DMS153 treated with DMSO at 0.1 percent for 48 hours (cell line): ENCODE measurements around the gene KIF26A.

Experiments used
- DNase-seq: peaks from one replicate; lab custom pipeline; 2025; ENCODE audit not compliant: unreplicated experiment; lab: John Stamatoyannopoulos, UW

KIF26A gene

GRCh38 chr14:104112609-104113571 lies 25.5 kb upstream of the KIF26A start:
- no peak for DNase-seq

GRCh38 chr14:104113631-104114420 lies 24.6 kb upstream of the KIF26A start:
- no peak for DNase-seq

GRCh38 chr14:104114421-104115130 lies 23.8 kb upstream of the KIF26A start:
- no peak for DNase-seq

DNA sequence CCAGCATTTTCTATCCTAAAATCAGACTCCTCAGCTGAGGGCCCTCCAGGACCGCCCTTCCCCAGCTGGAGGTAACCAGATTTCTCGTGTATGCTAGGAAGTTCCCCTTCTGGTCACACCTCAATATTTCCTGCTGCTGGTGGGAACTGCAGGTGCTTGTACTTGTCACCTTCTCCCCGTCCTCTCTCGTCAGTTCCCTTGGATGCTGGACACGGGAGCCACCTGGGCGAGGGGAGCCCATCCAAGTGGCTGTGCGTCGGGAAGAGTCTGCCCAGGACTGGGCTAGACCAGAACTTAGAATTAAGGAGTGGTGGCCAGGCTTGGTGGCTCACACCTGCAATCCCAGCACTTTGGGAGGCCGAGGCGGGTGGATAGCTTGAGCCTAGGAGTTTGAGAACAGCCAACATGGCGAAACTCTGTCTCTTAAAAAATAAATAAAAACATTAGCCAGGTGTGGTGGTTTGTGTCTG lies 23.2 kb upstream of the KIF26A start:
- no peak for DNase-seq

- DNase-seq: no peak
Measured at GRCh38 chr14:104115691-104116287, 22.6 kb upstream of the KIF26A start.

GRCh38 chr14:104116288-104116755 lies 22.1 kb upstream of the KIF26A start:
- DNase-seq: no peak

DNA sequence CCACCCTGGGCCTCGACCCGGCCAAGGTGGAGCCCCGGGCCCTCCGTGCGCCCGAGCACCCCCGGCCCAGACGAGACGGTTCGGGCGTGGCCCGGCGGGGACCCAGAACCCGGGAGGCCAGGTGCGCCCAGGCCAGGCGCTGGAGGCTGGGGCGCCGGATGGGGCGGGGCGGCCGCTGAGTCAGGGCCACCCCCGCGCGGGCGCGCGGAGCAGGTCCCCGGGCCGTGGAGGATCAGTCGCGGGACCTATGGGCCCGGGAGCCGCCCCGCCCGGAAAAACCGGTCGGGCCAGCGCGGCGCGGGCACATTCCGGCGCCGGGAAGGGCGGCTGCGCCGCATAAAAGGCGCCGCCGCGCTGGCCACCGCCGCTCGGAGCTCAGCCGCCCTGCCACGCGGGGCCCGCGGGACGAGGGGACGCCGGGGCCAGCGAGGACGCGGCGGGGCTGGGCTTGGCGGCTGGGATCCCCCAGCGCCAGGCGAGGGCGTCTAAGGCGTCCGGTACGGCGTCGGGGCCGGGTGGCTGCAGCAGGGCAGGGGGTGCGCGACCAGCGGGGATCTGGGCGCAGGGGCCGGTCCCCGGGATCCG lies 21.5 kb upstream of the KIF26A start:
- DNase-seq: no peak

DNA sequence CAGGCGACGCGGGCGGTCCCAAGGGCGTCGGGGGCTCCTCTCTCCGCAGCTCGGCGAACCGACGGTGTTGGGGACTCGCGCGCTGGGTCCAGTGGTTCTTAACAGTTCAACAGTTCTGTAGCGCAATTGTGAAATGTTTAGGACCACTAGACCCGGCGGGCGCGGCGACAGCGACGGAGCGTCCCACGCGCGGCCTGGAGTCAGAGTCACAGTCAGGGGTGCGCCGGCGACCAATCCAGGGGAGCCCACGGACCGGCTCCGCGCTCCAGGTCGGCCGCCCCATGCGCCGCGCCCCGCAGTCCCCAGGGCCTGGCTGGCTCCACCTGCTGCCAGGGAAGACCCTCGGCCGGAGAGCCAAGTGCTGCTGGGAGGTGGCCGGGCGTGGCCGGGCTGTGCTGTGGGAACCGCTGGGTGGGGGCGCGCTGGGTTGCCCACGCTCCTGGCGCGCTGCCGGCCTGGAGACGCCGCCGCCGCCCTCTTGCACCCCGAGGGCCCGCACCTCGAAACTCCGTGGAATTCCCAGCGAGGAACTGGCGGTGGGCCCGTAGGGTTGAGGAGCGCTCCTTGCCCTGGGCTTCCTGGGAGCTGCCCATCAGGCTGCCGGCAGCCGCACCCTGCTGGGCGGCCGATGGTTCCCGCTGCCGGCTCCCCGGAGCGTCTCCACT lies 20.9 kb upstream of the KIF26A start:
- no peak for DNase-seq

DNA sequence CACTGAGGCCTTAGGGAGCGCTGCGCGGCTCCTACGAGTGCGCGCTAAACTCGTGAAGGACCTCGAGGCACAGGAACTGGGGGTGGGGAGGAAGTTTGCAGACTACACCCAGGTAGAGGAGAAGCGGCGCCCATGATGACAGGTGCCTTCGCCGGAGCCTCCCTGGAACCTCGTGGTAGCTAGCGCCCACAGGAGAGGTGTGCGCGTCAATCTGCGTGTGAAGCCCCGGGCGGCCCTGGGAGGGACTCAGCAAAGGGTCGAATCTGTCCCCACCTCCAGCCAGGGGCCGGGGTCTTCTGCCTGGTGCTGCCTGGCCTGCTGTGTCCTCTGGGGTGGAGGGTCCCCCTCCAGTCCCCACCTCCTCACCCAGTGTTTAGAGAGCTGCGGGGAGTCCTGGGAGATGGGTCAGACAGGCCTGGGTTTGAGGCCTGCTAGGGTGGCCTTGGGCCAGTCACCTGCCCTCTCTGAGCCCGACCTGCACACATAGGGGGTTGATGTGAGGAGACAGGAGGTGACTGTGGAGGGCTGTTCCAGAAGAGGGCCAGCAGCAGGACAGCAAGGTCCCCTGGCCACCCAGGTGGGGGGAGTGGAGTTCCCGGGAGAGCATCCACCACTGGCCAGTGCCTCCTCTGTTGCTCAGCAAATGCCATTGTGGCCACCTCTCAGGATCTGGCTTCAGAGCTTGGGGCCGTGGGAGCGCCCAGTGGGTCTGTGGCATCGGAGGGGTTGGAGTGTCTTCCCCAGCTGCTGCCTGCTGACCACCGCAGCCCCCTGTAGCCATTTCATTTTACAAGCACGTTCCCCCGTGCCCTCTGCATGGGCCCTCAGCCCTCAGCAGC lies 20.2 kb upstream of the KIF26A start:
- DNase-seq: no peak

DNA sequence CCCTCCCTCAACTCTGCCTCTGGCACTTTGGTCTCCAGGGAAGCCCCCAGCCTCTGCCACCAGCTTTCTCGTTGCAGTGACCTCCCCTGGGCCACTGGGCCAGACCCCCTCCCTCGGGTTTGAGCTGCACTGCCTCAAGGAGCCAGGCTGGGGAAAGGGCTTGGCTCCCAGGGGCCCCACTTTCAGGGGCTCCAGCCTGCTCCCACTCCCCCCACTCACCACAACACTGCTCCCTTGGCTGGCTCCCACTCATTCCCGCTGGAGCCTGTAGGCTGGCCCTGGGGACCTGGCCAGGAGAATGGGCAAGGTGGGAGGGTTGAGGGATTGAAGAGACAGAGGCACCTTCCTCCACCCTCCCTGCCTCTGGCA lies 19.3 kb upstream of the KIF26A start:
- DNase-seq: no peak

DNA sequence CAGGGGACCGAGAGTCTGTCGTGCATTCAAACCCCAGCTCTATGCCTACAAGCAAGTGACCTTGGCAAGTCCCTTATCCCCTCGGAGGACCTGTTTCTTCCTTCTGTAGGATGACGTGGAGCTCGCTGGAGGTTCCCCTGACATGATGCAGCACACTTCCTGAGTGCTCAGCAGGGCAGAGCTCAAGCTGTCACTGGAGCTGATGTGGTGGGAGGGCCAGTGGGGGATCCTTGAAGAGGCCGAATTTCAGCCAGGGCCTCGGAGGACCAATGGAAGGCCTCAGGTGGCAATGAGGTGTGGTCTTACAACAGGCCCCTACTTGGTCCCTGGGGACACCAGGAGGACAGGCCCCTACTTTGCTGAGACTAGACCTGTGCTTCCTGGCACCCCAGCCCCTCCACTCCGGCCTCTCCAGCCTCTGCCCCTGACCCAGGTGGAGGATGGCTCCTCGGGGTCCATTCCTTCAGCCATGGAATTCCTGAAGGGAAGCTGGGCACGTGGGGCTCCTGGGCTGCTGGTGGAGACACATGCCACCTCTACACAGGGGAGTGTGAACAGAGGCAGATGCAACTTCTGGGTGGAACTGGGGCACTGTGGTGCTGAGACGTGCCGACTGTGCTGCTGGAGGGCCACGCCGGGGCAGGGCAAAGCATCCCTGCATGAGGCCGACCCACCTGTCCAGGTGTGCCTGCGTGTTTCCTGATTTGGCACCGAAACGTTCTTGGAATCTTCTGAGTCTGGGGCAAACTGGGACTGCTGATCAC lies 18.7 kb upstream of the KIF26A start:
- no peak for DNase-seq

DNA sequence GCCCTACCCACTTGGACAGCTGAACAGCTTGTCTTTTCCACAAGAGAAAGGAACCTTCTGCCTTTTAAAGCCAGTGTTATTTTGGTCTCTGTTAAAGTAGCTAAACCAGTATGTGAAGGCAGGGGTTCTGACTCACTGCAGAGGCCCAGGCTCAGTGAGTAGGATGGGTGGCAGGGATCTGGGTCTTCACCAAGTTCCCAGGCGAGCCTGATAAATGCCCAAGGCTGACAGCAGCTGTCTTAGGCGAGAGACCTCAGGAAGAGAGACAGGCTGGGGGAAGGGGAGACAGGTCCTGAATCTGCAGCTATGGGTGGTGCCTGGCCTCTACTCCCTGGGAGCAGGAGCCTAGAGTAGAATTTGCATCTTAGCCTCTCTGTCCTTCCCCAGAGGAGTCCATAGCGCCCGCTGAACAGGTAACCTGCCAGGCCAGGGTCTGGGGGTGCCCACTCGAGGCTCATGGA lies 18.1 kb upstream of the KIF26A start:
- DNase-seq: no peak

DNA sequence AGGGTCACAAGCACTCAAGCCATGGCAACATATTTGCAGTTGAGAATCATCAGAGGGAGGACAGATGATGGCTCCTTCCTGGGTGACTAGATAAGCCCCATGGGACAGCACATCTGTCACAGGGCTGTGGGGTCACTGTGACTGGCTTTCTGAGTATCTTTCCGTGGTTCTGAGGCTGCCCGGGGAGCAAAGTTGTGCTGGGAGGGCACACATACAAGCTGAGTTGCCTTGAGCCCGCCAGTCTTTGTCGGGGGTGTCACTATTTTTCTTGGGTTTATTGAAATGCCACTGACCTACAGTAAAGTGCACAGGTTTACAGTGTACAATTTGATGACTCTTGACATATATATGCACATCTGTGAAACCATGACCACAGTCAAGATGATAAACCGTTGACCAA lies 17.2 kb upstream of the KIF26A start:
- no peak for DNase-seq

GRCh38 chr14:104123879-104124278 lies 14.5 kb upstream of the KIF26A start:
- DNase-seq: no peak

DNA sequence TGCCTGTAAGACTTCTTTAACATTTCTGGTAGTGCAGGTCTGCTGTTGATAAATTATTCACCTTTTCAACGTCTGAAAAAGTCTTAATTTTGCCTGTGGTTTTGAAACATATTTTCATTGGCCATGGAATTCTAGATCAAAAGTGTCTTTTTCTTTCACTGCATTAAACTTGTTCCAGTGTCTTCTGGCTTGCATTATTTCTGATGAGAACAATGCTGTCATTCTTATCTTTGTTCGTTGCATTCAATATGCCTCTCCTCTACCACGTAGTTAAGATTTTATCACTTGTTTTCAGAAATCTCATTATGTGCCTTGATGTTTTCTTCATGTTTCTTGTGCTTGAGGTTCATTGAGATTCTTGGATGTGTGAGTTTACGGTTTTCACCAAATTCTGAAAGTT lies 13.4 kb upstream of the KIF26A start:
- no peak for DNase-seq

DNA sequence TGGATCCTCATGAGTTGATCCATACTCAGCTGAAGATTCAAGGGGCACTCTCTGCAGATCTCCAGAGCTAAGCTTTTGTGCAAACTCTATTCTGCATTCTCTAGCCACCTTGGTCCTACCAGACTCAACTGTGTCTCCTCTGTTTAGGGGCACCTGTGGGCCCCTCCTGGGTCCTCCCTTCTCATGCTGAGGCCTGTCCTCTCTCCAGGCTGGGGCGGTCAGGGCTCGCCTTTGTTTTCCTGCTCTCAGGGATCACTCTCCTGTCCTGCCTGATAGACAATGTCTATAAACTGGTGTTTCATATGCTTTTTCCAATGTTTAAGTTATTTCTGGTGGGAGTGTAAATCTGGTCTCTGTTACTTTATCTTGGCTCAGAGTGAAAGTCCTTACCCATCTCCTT lies 11.6 kb upstream of the KIF26A start:
- no peak for DNase-seq

DNA sequence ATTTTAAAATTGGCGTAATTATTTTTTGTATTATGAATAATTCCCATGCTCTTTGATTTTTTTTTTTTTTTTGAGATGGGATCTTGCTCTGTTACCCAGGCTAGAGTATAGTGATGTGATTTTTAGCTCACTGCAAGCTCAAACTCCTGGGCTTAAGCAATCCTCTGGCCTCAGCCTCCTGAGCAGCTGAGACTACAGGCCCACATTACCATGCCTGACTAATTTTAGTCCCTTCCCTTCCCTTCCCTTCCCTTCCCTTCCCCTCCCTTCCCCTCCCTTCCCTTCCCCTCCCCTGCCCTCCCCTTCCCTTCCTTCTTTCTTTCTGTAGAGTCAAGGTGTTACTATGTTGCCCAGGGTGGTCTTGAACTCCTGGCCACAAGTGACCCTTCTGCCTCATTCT lies 9.4 kb upstream of the KIF26A start:
- no peak for DNase-seq

- DNase-seq: no peak
Measured at GRCh38 chr14:104129556-104129955, 8.8 kb upstream of the KIF26A start.
